ENCODE measurements around the gene RUFY3.

DNA sequence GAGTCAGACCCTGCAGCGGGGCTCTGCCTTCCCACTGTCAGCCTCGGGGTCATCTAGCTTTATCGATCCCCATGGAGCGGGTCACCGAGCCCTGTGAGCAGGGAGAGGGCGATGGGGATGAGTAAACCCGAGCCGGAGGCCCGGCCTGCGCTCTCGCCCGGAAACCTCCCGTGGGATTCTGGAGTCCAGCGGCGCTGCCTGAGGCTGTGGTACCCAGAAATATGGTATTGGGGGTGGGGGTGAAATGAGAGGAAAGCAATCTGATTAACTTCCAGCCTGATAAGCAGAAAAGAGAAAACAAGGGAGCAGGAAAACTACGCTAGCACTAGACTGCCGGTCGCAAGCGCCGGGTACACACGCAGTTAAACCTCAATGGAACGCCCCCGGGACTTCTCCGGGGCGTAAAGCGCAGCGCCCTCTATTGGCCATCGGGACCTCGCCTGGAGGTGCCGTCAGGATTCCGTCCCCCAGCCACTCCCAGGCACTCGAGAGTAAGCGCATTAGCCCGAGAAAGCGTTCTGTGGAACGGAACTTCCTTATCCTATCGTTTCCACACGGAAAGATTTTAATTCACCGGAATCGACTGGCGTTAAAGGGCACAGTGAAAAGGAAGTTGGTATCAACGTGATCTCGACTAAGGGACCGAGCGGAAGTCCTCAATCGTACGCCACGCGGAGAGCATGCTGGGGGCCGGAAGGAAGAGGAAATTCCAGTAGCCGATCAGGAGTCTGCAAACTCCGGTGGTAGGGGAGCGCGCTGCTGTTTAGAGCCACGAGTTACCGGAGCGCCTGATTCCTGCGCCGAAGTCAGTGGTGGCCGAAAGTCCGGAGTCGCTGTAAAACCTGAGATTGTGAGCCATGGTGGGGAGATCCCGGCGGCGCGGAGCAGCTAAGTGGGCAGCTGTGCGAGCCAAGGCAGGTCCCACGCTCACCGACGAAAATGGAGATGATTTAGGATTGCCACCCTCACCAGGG lies 33.7 kb upstream of the RUFY3 start, which contains the start of gene UTP3:
- TF ChIP-seq, protein P1, sequence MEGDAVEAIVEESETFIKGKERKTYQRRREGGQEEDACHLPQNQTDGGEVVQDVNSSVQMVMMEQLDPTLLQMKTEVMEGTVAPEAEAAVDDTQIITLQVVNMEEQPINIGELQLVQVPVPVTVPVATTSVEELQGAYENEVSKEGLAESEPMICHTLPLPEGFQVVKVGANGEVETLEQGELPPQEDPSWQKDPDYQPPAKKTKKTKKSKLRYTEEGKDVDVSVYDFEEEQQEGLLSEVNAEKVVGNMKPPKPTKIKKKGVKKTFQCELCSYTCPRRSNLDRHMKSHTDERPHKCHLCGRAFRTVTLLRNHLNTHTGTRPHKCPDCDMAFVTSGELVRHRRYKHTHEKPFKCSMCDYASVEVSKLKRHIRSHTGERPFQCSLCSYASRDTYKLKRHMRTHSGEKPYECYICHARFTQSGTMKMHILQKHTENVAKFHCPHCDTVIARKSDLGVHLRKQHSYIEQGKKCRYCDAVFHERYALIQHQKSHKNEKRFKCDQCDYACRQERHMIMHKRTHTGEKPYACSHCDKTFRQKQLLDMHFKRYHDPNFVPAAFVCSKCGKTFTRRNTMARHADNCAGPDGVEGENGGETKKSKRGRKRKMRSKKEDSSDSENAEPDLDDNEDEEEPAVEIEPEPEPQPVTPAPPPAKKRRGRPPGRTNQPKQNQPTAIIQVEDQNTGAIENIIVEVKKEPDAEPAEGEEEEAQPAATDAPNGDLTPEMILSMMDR (IDR thresholded peaks at IDR 0.05), result peak; percentile 98
- peak; percentile 78 for TF ChIP-seq EZH2 (IDR thresholded peaks at IDR 0.05)
- no peak for TF ChIP-seq EZH2phosphoT487 (IDR thresholded peaks at IDR 0.05)
